NCI-H1092 (cell line): ENCODE data around the gene CTPS2.
"Not testable (repeated sequence)": the region's sequence is repeated elsewhere in the genome, so short reads cannot be mapped to it uniquely, and the experiment has no call there.

Source experiments
- DNase-seq: peaks from one replicate; lab custom pipeline; 2025; lab: John Stamatoyannopoulos, UW

CTPS2 gene

DNA sequence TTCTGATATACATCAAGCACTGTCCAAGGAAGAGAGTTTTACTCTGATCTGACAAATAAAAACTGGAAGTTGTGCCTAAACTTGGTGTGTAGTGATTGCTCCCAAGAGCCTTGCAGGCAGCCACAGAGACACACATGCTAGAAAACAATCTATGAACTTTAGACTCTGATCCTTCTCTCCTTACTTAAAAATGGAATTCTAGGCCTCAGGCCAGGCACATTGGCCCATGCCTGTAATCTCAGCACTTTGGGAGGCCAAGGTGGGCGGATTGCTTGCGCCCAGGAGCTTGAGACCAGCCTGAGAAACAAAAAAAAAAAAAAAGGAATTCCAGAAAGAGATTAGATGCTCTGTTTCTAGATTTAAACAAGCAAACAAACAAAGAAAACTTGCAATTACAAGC, 108.1 kb downstream of the CTPS2 start:
- no peak for DNase-seq

- no peak for DNase-seq
Observed at GRCh38 chrX:16603822-16604221, 108.6 kb downstream of the CTPS2 start.

- DNase-seq: not testable (repeated sequence)
Observed at GRCh38 chrX:16603235-16603634, 109.2 kb downstream of the CTPS2 start.

- DNase-seq: no peak
Observed at GRCh38 chrX:16601885-16602284, 110.6 kb downstream of the CTPS2 start.

GRCh38 chrX:16594490-16594889, 118.0 kb downstream of the CTPS2 start:
- no peak for DNase-seq

- DNase-seq: no peak
Observed at GRCh38 chrX:16593801-16594200, 118.7 kb downstream of the CTPS2 start.

DNA sequence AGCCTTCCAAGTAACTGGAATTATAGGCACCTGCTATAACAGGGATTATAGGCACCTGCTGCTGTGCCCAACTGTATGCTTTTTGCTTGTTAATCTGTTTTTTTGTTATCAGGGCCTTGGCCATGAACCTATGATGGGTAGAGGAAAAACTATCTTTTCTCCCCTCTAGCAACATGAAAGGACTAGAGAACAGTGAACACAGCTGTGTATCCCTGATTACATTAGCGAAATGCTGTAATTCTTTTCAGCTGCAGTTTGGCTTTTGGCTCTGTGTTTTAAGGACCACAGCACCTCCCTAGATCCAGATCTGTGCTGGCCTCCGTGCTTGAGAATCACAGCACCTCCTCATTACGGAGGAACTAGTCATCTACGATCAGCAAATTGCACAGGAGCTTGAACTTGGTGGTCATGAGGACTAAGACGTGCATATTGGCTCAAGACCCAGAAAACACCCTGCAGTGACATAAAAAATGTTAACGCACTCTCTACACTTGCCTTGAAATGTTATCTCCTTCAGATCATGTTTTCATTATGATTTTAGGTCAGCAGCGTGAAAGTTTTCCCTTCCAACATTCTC, 120.2 kb downstream of the CTPS2 start:
- DNase-seq: no peak

GRCh38 chrX:16589826-16590225, 122.6 kb downstream of the CTPS2 start:
- no peak for DNase-seq

- no peak for DNase-seq
Observed at GRCh38 chrX:16589211-16589610, 123.3 kb downstream of the CTPS2 start.

GRCh38 chrX:16588266-16588665, 124.2 kb downstream of the CTPS2 start:
- DNase-seq: no peak

- no peak for DNase-seq
Observed at GRCh38 chrX:16587836-16588235, 124.6 kb downstream of the CTPS2 start.

DNA sequence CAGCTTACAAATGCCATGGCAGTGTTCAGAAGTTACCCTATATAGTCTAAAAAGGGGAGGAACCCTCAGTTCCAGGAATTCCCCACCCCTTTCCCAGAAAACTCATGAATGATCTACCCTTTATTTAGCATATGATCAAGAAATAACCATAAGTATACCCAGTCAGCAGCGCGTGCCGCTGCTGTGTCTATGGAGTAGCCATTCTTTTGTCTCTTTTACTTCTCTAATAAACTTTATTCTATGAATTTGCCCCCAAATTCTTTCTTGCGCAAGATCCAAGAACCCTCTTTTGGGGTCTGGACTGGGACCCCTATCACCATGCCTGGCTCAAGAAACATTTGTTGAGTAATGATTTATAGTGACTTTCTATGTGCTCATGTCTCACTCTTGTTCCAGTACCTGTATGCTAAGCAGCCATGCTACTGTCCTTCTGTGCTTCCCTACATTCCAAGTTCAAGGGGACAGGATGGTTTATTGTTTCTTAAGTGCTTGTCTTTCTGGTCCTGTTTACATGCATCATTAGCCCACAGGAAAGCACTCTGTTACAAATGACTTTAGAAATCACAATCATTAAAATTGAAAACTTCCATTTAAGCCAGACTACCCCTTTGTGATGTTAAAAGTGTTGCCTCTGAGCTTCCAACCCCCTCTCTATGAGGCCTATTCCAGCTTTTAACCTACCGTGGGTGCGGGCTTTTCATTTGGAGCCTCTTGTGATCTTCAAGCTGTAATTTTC, 125.9 kb downstream of the CTPS2 start:
- DNase-seq: no peak

- no peak for DNase-seq
Observed at GRCh38 chrX:16585486-16586376, 126.7 kb downstream of the CTPS2 start.

DNA sequence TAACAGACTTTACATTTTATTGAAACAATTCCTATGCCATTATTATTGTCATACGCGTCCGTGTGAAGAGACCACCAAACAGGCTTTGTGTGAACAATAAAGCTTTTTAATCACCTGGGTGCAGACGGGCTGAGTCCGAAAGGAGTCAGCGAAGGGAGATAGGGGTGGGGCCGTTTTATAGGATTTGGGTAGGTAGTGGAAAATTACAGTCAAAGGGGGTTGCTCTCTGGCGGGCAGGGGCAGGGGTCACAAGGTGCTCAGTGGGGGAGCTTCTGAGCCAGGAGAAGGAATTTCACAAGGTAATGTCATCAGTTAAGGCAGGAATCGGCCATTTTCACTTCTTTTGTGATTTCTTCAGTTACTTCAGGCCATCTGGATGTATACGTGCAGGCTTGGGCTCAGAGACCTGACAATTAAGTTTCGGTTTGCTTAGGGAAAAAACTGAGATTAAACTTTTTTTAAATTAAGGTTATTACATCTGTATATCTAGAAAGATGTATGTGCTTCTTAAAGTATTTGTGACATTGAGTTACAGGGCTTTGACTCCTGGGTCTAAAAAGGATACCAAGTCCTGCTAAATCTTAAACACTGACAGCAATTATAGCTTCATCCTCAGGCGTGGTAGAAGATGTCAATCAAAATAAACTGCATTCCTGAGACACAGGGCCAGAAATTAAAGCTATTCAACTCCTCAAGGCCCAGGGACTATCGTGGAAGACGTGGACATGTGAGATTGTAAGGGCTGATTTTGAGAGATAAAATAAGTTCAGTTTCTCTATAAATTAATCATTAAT, 132.3 kb downstream of the CTPS2 start:
- not testable (repeated sequence) for DNase-seq

- DNase-seq: no peak
Observed at GRCh38 chrX:16579517-16579916, 133.0 kb downstream of the CTPS2 start.

DNA sequence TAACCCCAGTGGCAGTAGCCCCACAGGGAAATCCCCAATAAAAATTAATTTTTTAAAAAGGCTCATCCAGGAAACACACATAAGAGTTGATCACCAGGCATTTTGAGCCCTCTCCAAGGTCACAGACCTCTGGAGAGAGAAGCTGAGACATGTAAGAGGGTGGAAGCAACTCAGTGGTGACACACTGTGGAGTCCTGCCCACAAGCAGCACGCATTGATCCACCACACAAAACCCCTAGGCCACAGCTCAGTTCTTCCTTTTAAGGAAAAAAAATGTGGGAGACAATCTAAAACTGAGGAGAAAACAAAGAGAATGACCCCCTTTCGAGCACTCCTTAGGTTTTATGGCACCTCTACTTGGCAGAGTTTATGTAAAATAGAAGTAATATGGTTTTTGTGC, 134.3 kb downstream of the CTPS2 start:
- no peak for DNase-seq

GRCh38 chrX:16577483-16578029, 134.9 kb downstream of the CTPS2 start:
- DNase-seq: no peak

DNA sequence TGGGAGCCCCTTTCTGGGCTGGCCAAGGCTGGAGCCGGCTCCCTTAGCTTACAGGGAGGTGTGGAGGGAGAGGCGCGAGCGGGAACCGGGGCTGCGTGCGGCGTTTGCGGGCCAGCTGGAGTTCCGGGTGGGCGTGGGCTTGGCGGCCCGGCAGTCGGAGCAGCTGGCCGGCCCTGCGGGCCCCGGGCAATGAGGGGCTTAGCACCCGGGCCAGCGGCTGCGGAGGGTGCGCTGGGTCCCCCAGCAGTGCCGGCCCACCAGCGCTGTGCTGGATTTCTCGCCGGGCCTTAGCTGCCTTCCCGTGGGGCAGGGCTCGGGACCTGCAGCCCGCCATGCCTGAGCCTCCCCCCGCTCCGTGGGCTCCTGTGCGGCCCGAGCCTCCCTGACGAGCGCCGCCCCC, 137.1 kb downstream of the CTPS2 start:
- not testable (repeated sequence) for DNase-seq

DNA sequence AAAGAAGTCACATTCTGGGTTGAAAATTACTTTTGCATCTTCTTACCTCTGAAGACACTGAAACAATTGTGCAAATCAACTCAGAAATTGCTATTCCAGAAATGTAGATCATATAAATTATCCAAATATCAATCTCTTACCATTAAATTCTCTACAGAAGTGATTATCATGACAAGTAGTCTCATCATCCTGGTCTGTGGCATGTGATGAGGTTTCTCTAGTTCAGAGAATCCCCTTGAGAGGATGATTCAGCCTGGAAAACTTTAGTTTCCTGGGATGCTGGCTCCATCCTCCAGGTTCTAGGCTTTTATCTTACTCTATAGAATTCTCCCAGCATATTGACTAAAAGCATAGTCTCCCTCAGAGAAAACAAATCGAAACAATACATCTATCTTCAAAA, 138.7 kb downstream of the CTPS2 start:
- DNase-seq: no peak

DNA sequence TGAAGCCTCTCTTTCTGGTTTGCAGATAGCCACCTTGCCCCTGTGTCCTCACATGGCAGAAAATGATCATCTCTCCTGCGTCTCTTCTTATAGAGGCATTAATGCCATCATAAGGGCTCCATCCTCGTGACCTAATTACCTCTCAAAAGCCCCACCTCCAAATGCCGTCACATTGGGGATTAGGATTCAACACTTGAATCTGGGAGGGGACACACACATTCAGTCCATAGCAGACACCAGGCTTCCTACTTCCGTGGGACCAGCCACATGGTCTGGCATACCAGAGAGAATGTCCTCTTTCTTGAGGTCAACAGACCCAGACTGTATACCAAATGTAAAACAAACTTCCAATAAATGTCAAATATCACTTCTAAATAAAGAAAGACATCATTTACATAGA, 144.8 kb downstream of the CTPS2 start:
- DNase-seq: no peak

DNA sequence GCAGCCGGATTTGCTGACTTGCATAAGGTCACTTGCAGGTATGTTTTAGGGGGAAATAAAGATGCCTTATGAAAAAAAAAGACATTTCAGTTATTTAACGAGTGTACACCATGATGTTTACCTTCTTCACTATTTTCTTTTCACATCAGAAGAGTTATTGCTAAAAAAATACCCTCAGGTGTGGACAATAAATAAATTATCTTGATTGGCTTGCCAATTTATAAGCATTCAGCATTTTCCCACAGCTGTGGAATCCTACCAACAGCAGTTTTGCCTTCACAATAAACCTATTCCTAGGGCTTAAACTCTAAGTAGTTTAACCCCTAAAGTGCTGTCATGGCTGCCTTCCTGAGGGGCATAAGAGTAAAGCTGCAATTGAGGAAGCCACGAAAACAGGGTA, 145.9 kb downstream of the CTPS2 start:
- DNase-seq: no peak

DNA sequence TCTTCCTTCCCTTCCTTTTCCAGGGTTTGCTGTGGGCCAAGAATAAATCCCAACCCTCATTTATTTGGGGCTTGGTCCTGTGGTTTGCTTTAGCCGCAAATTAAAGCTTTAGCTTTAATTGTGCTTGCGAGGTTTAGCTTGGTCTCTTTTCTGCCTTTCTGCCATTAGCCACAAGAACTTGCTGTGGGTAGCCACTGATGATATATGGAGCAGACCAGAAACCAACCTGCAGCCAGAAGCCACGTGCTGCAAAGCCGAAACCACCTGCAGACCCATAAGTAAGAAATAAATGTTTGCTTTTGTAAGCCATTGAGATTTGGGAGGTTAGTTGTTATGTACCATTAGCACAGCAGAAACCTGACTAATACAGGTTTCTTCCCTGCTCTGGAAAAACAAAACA, 152.3 kb downstream of the CTPS2 start:
- DNase-seq: no peak
